Lower leg skin (tissue), 3 donors: ENCODE data around the gene PGLYRP1.

Source experiments
- POLR2A ChIP-seq, 2 donors: fragments of 450-650 bp; IDR thresholded peaks; one replicate each; pipeline ENCODE4 v1.6.1; 2016 to 2017; ENCODE audit warnings: antibody characterized with exemption in 2 of 2, mild to moderate bottlenecking in 1 of 2, moderate library complexity in 1 of 2
- TF ChIP-seq, protein P1 (sequence below), 3 donors: fragments of 450-650 bp; IDR thresholded peaks; one replicate each; pipeline ENCODE4 v1.5.1; 2016; ENCODE audit warnings: antibody characterized with exemption in 3 of 3, mild to moderate bottlenecking in 3 of 3, moderate library complexity in 2 of 3

DNA sequence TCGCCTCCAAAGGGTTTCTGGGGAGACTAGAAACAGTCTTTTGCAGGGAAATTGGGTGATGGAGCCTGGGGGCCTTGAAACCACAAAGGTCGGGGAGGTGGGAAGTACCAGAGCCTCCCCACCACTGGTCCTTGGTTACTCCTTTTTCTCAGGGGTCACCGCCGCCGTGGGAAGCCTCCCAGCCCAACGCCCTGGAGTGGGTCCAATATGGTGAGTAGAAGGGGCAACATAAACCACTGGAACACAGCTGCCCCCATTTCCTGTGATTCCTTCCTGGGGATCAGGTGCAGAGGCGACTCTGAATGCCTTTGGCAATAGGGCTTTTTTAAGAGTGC lies 5.8 kb downstream of the PGLYRP1 start:
- TF ChIP-seq, protein P1, sequence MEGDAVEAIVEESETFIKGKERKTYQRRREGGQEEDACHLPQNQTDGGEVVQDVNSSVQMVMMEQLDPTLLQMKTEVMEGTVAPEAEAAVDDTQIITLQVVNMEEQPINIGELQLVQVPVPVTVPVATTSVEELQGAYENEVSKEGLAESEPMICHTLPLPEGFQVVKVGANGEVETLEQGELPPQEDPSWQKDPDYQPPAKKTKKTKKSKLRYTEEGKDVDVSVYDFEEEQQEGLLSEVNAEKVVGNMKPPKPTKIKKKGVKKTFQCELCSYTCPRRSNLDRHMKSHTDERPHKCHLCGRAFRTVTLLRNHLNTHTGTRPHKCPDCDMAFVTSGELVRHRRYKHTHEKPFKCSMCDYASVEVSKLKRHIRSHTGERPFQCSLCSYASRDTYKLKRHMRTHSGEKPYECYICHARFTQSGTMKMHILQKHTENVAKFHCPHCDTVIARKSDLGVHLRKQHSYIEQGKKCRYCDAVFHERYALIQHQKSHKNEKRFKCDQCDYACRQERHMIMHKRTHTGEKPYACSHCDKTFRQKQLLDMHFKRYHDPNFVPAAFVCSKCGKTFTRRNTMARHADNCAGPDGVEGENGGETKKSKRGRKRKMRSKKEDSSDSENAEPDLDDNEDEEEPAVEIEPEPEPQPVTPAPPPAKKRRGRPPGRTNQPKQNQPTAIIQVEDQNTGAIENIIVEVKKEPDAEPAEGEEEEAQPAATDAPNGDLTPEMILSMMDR (IDR thresholded peaks at IDR 0.05), result no peak
- TF ChIP-seq POLR2A (IDR thresholded peaks at IDR 0.05), result no peak
